Measurements from ENCODE around the gene MAN2B2.
A peak's percentile ranks its signal among the peaks of the same experiment; 100 is the strongest.

MAN2B2 gene

GRCh38 chr4:6574747-6575502, at the start of gene MAN2B2:
Gene MAN2B2 (plus strand): TSS chr4:6575189. CDS start chr4:6575211, 22 bp downstream.
- DNase-seq (ENCODE audit: low read depth), result peak; percentile 14

GRCh38 chr4:6525474-6525873, 49.5 kb upstream of the MAN2B2 start:
- DNase-seq (ENCODE audit: low read depth), result no peak

GRCh38 chr4:6526156-6526555, 48.8 kb upstream of the MAN2B2 start:
- DNase-seq (ENCODE audit: low read depth), result no peak

DNA sequence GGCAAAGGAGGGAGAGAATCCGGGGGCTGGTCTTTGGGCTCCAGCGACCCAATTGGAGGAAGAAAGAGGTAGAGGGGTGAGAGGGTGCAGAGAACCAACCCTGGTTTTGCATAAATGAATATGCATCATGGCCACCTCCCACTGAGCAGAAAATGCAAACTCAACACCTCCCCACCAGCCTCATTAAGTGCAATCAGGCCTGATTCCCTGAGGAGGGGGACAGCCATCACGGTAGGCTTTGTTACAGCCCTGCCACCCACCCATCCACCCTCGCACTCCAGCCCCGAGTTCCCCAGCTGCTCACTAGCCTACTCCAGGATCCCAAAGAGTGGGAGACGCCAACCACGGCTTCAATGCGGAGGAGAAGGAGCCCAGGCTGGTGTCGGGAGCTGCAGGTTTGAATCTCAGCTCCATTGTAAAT, 48.3 kb upstream of the MAN2B2 start:
- DNase-seq (ENCODE audit: low read depth), result no peak

- DNase-seq (ENCODE audit: low read depth), result no peak
These were observed 47.7 kb upstream of the MAN2B2 start for GRCh38 chr4:6527259-6527658.

DNA sequence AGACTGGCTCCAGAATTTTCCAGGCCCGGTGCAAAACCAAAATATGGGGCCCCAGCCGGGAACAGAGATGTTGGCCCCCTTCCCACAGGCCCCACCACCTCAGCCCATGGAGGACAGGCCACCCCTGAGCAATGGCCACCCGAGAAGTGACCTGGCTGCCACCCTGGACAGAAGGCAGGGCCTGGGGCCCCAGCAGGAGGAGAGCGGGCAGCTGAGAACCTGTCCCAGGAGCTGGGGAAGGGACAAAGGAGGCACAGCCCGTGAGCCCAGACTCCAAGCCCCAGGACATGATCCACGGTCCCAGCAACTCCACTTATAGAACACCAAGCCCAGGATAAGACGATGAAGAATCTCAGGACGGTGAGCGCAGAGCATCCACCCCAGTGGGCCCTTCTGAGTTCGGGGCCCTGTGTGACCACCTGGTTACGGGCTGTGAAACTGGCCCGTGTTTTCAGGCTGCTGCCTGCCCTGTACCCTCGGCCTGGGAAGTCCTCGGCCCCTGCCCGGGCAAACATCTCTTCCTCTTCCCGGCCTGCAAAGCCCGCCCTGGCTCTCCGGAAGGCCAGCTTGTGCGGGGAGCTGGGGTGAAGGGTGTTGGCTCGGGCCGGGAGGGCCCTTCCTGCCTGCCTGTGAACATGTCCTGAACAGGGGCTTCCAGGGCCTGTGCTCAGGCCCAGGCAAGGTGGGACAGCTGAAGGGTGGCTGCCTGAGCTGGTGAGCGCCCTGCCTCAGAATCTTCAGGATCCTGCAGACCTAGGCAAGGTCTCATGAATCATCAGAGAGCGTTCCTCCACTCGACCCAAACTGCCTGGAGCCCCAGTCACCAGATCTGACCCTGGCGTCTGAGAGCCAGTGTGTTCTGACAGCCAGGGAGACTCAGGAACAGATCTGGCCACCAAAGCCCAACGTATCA, 47.0 kb upstream of the MAN2B2 start:
- no peak for DNase-seq (ENCODE audit: low read depth)

GRCh38 chr4:6529021-6529420, 46.0 kb upstream of the MAN2B2 start:
- DNase-seq (ENCODE audit: low read depth), result no peak

DNA sequence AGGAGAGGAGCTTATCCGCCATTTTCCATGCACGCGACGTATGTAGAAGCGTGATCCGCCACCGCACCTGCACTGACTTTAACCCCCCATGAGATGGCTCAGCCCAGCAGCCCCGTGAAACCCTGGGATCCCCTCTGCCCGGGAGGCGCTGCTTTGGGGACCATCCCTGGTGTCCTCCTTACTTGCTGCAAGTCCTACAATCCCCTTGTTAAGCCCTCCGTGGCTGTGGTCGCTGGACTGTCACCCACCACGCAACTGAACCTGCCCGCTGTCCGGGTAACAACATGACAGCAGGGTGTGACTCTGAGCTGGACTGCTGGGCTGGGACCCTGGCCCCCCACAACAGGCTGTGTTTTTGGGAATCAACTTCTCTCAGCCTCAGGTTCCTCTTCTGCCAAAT, 44.7 kb upstream of the MAN2B2 start:
- DNase-seq (ENCODE audit: low read depth), result no peak

DNA sequence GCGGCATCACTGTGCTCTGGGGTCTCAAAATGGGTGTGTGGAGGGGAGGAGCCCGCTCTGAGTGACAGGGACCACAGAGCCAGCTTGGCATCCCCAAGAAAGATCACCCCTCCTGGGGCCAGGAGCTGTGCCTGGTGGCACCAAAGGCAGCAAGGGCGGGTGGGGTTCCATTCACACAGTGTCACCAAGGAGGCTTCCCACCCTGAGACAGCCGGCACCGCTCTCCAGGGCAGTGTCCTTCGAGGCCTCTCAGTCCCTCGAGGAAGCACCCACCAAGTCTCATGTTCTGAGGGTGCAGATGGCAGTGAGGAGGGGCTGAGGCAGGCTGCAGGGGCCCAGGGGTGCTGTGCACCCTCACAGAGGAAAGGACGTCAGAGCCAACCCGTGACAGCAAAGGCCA, 44.0 kb upstream of the MAN2B2 start:
- DNase-seq (ENCODE audit: low read depth), result no peak

DNA sequence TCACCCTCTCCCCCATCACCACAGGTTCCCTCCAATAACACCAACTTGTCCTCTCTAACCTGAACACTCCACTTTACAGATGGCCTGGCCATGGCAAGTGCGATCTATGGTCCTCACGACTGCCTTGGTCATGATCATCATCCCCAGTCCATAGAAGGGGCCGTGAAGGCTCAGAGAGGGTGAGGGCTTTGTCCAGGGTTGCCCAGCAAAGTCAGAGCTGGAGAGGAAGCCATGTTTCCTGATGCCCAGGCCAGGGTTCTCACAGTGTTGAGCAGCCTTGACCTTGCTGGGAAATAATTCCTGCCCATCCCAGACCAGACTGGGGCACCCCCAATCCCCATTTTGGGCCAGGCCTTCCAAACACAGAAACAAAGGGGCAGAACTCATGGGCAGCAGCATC, 42.9 kb upstream of the MAN2B2 start:
- no peak for DNase-seq (ENCODE audit: low read depth)

DNA sequence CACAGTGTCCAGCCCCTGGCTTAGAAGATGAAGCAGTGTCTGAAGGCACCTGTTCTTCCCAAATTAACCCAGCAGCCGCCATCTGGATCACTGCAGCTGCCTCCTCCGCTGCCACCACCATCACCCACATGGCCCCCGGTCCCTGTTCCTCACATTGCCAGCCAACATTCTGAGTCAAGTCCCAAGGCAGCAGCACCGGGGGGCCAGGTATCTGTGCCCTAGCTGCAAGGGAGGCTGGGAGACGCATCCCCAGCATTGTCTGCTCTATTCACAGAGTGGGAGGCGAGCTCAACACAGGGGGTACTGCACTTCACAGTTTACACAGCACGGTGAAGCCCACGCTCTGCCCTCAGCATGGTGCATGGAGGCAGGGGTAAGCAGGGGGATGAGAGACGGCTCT, 42.3 kb upstream of the MAN2B2 start:
- DNase-seq (ENCODE audit: low read depth), result no peak

DNA sequence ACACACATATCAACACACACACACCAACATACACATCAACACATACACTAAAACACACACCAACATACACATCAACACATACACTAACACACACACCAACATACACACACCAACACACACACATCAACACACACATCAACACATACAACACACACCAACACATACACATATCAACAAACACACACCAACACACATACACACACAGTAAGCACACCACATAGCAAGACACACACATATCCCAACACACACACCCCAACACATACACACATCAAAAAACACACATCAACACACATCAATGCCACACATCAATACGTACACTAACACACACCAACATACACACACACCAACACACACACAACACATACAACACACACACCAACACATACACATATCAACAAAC, 40.9 kb upstream of the MAN2B2 start:
- no peak for DNase-seq (ENCODE audit: low read depth)

DNA sequence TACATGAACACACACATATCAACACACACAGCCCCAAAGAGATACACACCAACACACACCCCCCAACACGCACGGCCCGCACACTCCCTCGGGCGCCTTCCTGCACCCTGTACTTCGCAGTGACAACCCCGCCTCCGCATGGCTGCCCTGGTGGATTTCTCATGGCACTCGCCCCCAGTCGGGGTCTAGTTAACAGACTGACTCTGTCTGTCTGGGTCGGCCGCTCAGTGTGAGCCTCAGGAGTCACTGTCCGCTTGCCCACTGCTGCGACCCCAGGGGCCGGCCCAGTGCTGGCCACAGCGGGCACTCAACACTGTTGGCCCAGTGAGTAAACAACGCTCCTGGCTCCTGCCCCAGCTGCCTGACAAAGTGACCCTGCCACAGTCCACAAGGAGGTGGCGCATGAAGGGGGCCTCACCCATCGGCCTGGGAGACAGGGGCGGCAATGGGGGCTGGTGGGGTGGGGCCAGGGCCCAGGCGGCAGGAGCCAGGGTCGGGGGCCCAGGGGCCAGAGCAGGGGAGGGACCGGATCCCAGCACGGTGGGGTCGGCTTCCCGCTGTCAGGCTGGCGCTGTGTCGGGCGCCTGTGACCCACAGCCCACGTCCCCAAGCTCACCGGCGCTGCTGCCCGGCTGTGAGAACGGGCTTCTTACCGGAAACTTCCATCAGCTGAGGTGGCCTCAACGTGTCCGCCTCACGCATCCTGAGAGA, 40.2 kb upstream of the MAN2B2 start:
- no peak for DNase-seq (ENCODE audit: low read depth)

GRCh38 chr4:6535329-6535692, 39.7 kb upstream of the MAN2B2 start:
- DNase-seq (ENCODE audit: low read depth), result no peak

DNA sequence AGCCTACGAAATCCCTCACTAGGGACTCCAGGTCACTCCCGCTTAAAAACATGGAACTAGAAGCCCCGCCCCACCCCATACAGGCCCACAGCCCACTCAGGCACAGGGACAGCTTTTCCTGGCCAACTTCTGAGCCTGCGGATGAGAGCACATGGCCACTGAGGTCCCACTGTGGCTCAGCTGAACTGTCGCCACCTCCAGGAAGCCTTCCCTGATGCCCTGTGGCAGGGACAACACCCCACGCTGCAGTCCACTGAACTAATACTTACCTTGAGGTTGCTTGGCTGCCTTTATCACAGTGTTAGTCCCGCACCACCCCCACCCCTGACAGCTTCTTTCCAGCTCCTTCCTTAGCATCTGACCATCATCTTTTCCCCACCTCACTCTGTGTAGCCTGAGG, 39.3 kb upstream of the MAN2B2 start:
- DNase-seq (ENCODE audit: low read depth), result no peak

DNA sequence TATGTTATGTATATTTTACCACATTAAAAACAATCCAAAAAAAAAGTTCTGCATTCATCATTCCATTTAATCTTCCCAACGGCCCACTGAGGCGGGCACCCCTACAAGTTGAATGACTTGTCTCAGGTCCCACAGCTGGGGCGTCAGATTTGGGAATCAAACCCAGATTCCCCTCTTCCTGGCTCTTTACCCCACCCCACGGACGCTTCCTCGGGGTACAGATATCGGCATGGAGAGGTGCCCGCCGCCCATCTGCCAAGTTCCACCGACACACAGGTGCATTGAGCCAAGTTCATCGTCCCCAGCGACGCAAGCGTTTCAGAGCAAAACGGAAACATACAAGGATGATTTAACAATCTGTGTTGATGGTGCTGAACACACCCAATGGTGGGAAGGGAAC, 36.9 kb upstream of the MAN2B2 start:
- DNase-seq (ENCODE audit: low read depth), result no peak

- no peak for DNase-seq (ENCODE audit: low read depth)
These were observed 36.4 kb upstream of the MAN2B2 start for GRCh38 chr4:6538575-6538974.

GRCh38 chr4:6539009-6539764, 35.8 kb upstream of the MAN2B2 start:
- no peak for DNase-seq (ENCODE audit: low read depth)

GRCh38 chr4:6540879-6541278, 34.1 kb upstream of the MAN2B2 start:
- DNase-seq (ENCODE audit: low read depth), result no peak

GRCh38 chr4:6541789-6542188, 33.2 kb upstream of the MAN2B2 start:
- DNase-seq (ENCODE audit: low read depth), result no peak

DNA sequence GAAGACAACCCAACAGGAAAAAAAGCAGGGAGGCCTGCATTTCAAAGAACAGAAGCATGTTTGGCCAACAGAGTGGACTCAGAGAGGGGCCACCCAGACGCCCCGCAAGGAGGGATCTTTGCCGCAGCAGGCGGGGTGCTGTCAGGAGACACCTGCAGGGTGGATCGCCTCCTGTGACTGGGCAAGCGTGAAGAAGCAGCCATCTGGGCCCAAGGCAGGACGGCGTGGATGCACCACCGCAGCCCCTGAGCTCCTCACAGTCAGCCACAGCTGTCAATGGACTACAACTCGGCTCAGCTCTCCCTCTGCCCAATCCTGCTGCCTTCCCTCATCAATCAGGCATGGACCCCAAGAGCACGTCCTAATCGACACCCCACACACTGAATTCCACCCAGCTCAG, 32.0 kb upstream of the MAN2B2 start:
- no peak for DNase-seq (ENCODE audit: low read depth)

DNA sequence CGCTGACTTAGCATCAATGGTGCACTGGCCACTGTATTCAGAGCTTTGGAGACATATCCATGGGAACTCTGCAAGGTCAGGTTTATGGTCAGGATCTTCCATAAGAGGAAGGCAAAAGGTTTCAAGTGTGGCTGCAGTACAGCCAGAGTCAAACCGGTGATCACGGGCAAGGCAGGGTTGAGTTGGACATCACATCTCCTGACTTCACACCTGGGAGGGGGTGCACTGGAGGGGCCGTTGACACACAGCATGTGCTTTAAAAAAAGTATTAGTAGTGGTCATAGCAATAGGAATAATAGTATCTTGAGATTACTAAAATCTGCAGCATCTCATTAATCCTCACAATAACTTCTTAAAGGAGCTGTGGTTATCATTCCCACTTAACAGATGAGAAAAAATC, 28.9 kb upstream of the MAN2B2 start:
- DNase-seq (ENCODE audit: low read depth), result no peak

Data from GM04503 (cell line).